ENCODE data around the gene ARHGAP6.
"Not testable (repeated sequence)": the region's sequence is repeated elsewhere in the genome, so short reads cannot be mapped to it uniquely, and the experiment has no call there.

ARHGAP6 gene

DNA sequence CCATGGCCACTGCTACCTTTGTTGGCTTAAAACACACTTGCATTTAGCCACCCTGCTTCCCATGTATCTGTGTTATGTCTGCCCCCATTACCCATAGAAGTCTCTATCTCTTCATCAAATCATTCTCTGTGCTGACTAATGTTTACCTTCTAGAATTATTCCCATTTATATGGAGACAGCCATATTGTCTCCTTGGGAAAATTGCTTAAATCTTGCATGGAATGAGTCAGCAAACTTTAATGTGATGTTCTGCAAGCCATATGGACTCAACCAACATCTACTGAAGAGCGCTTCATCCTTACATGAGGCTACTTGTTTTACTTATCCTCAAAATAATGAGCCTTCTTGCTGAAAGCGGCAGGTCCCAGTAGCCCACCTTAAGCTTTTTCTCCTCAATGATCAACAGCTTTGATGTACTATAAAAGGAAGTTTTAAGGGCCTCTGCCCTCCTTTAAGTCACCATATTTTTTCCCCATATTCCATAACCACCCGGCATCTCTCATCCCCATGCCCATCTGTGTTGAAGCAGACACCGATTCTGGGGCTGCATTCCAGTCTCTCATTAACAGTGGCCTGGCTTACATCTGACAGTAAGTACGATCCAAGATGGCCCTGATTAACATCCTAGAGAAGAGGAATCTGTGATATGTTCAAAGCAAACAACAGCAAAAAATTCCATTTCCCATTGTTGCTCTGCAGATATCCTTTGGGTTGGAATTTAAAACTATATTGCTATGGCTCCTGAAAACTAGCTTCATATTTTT is 130.4 kb downstream of the ARHGAP6 start:
- H3K4me1 ChIP-seq (ENCODE audit: control insufficient read depth in 5 of 5, insufficient read depth in 5 of 5, low read length in 5 of 5): no peaks in the 10 kb centered on the region
- H3K9ac ChIP-seq (ENCODE audit: low read length in 5 of 5): no peak overlapping the region
- H3K27me3 ChIP-seq (ENCODE audit: control insufficient read depth in 5 of 5, insufficient read depth in 4 of 5, low read length in 5 of 5): peaks cover 0 to 5% (median 0%) of the 10 kb centered on the region in 5 donors
- H3K27ac ChIP-seq (ENCODE audit: low read depth, low read length): no peak overlapping the region
- no peaks in the 10 kb centered on the region for H3K36me3 ChIP-seq (ENCODE audit: control insufficient read depth in 5 of 5, insufficient read depth in 5 of 5, low read length in 5 of 5)
- H3K9me3 ChIP-seq (ENCODE audit: control insufficient read depth in 5 of 5, low read length in 5 of 5): no peaks in the 10 kb centered on the region
- no peak overlapping the region for H3K4me3 ChIP-seq (ENCODE audit: low read depth in 1 of 5, low read length in 5 of 5)

DNA sequence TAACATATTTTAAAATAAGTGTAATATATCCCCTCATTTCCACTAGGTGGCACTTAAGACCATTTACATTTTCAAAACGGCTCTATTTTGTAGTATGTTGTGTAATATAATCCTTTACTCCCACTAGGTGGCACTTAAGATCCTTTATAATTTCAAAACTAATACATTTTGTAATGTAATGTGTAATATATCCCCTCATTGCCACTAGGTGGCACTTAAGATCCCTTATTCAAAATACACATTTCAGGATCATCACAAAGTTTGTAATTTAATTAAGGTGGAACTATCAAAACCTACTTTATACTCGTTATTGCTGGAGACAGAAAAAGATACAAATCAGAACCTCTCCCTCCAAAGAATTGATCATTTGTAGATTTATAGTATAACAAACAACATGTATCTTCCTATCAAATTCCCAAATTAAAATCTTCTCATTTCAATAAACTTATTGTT is 132.5 kb downstream of the ARHGAP6 start:
- no peaks in the 10 kb centered on the region for H3K4me1 ChIP-seq (ENCODE audit: control insufficient read depth in 5 of 5, insufficient read depth in 5 of 5, low read length in 5 of 5)

DNA sequence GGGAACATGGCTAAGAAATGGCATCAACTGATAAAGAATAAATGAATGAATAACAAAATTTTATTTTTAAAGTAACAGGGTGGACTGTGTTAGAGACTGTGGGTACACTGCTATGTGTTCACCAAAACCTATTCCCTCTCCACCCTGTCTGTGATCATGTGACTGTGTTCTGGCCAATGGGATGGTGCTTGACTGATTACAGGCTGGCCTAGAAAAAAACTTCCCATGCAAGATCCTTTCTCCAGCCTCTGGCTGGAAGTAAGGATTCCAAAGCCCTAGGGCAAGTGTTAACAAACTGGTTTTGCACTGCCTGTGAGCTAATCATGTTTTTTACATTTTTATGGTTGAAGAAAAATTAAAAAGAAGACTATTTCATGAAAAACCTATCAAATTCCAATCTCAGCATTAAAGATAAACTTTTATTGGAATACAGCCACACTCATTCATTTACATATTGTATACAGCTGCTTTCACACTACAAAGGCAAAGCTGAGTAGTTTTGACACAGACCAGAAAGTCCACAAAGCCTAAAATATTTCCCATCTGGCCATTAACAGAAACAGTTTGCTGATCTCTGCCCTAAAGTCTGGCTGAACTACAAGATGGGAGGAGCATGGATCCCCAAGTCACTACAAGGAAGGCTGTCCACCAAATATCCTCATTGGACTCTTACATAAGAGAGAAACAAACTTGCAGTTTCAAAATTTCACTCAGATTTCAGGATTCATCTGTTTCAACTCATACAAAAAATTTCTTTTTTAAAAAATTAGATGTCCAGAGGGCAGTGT is 133.2 kb downstream of the ARHGAP6 start:
- Histone ChIP-seq H3K36me3 (ENCODE audit: control insufficient read depth in 5 of 5, insufficient read depth in 5 of 5, low read length in 5 of 5) (no peaks in the 10 kb centered on the region), H3K4me1 (ENCODE audit: control insufficient read depth in 5 of 5, insufficient read depth in 5 of 5, low read length in 5 of 5) (no peaks in the 10 kb centered on the region), H3K9me3 (ENCODE audit: control insufficient read depth in 5 of 5, low read length in 5 of 5) (no peaks in the 10 kb centered on the region), H3K27me3 (ENCODE audit: control insufficient read depth in 5 of 5, insufficient read depth in 4 of 5, low read length in 5 of 5) (peaks cover 0 to 5% (median 2%) of the 10 kb centered on the region in 5 donors), H3K9ac (ENCODE audit: low read length in 5 of 5) (no peak overlapping the region), H3K4me3 (ENCODE audit: low read depth in 1 of 5, low read length in 5 of 5) (no peak overlapping the region), H3K27ac (ENCODE audit: low read depth, low read length) (no peak overlapping the region)

More for the DNA sequence above, 132.5 kb downstream of the ARHGAP6 start:
- Histone ChIP-seq H3K36me3 (ENCODE audit: control insufficient read depth in 5 of 5, insufficient read depth in 5 of 5, low read length in 5 of 5) (no peaks in the 10 kb centered on the region), H3K9ac (ENCODE audit: low read length in 5 of 5) (no peak overlapping the region), H3K9me3 (ENCODE audit: control insufficient read depth in 5 of 5, low read length in 5 of 5) (no peaks in the 10 kb centered on the region), H3K4me3 (ENCODE audit: low read depth in 1 of 5, low read length in 5 of 5) (no peak overlapping the region), H3K27me3 (ENCODE audit: control insufficient read depth in 5 of 5, insufficient read depth in 4 of 5, low read length in 5 of 5) (peaks cover 0 to 5% (median 2%) of the 10 kb centered on the region in 5 donors), H3K27ac (ENCODE audit: low read depth, low read length) (no peak overlapping the region)

DNA sequence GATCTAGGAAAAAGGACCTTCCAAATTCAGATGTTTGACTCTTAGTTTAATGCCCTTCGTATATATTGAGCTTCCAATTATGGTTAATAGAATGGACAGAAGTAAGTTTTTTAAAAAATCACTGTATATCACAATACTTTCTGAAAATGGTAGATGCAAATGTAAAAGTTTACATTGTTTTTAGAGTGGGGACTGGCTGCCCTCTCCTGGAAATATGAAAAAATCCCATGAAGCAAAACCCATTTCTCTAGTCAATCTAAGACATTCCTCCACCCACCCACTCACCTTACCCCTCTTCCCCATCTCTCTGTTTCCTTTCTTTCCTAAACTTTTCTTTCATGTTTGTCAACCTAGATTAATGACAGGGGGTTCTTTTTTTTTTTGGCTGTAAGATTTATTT is 134.5 kb downstream of the ARHGAP6 start:
- Histone ChIP-seq H3K36me3 (ENCODE audit: control insufficient read depth in 5 of 5, insufficient read depth in 5 of 5, low read length in 5 of 5) (no peaks in the 10 kb centered on the region), H3K9ac (ENCODE audit: low read length in 5 of 5) (no peak overlapping the region), H3K4me1 (ENCODE audit: control insufficient read depth in 5 of 5, insufficient read depth in 5 of 5, low read length in 5 of 5) (no peaks in the 10 kb centered on the region), H3K27me3 (ENCODE audit: control insufficient read depth in 5 of 5, insufficient read depth in 4 of 5, low read length in 5 of 5) (peaks cover 0 to 4% (median 2%) of the 10 kb centered on the region in 5 donors), H3K9me3 (ENCODE audit: control insufficient read depth in 5 of 5, low read length in 5 of 5) (no peaks in the 10 kb centered on the region), H3K4me3 (ENCODE audit: low read depth in 1 of 5, low read length in 5 of 5) (no peak overlapping the region), H3K27ac (ENCODE audit: low read depth, low read length) (no peak overlapping the region)

DNA sequence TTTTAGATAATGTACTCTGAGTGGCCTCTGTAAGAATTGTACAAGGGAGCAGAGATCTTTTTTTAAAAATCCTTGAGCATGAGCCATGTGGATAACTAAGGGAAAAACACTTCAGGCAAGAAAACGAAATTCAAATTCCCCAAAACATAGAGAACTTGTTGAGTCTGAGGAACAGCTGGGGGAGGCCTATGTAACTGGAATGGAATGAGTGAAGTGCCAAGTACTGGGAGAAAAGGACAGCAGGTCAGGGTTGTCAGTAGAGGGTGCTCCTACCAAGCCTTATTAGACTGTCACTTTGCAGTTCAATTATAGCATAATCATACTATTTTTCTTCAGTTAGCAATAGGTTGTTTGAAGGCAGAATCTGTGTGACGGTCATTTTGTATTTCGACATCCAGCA is 135.1 kb downstream of the ARHGAP6 start:
- Histone ChIP-seq H3K27me3 (ENCODE audit: control insufficient read depth in 5 of 5, insufficient read depth in 4 of 5, low read length in 5 of 5) (peaks cover 0 to 2% (median 0%) of the 10 kb centered on the region in 5 donors), H3K9me3 (ENCODE audit: control insufficient read depth in 5 of 5, low read length in 5 of 5) (no peaks in the 10 kb centered on the region), H3K9ac (ENCODE audit: low read length in 5 of 5) (no peak overlapping the region), H3K27ac (ENCODE audit: low read depth, low read length) (no peak overlapping the region), H3K4me1 (ENCODE audit: control insufficient read depth in 5 of 5, insufficient read depth in 5 of 5, low read length in 5 of 5) (no peaks in the 10 kb centered on the region), H3K4me3 (ENCODE audit: low read depth in 1 of 5, low read length in 5 of 5) (no peak overlapping the region), H3K36me3 (ENCODE audit: control insufficient read depth in 5 of 5, insufficient read depth in 5 of 5, low read length in 5 of 5) (no peaks in the 10 kb centered on the region)

DNA sequence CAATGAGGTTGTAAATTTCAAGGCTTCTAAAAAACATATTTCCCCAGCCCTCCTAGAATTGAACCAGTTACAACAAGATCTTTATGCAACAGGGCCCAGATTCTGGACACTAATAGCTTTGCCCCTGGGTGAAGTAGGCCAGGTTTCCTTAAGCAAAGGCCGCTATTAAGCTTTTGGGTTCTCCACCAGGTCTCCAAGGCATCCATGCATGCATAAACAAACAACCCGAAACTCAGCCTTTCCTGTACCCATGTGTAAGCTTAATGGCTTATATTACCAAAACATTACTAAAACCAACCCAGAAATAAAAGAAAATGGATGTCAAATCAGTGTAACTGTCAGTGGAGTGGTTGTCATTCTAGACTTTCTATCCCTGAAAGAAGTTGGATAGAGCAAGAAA is 137.1 kb downstream of the ARHGAP6 start:
- H3K4me1 ChIP-seq (ENCODE audit: control insufficient read depth in 5 of 5, insufficient read depth in 5 of 5, low read length in 5 of 5): no peaks in the 10 kb centered on the region
- peaks cover 0 to 8% (median 2%) of the 10 kb centered on the region in 5 donors for H3K27me3 ChIP-seq (ENCODE audit: control insufficient read depth in 5 of 5, insufficient read depth in 4 of 5, low read length in 5 of 5)
- no peak overlapping the region for H3K4me3 ChIP-seq (ENCODE audit: low read depth in 1 of 5, low read length in 5 of 5)
- H3K9ac ChIP-seq (ENCODE audit: low read length in 5 of 5): no peak overlapping the region
- no peaks in the 10 kb centered on the region for H3K36me3 ChIP-seq (ENCODE audit: control insufficient read depth in 5 of 5, insufficient read depth in 5 of 5, low read length in 5 of 5)
- no peaks in the 10 kb centered on the region for H3K9me3 ChIP-seq (ENCODE audit: control insufficient read depth in 5 of 5, low read length in 5 of 5)
- H3K27ac ChIP-seq (ENCODE audit: low read depth, low read length): no peak overlapping the region

DNA sequence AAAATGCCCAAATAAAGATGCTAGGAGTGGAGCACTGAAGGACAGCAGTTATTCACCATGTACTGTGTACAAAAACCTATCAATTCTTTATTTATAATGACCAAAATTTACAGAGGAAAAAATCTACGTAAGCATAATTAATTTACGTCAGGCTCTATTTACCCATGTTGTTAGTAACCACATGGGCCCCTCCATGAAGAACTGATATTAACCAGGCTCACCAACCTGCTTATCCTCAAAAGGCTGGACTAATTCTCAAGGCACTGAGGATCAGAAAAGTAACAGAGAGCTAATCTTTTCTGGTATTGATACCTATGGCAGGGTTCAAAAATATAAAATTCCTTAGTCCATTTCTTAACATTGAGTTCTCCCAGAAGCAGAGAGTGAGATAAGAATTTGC is 140.0 kb downstream of the ARHGAP6 start:
- no peaks in the 10 kb centered on the region for H3K9me3 ChIP-seq (ENCODE audit: control insufficient read depth in 5 of 5, low read length in 5 of 5)
- no peak overlapping the region for H3K27ac ChIP-seq (ENCODE audit: low read depth, low read length)
- no peak overlapping the region for H3K4me3 ChIP-seq (ENCODE audit: low read depth in 1 of 5, low read length in 5 of 5)
- H3K36me3 ChIP-seq (ENCODE audit: control insufficient read depth in 5 of 5, insufficient read depth in 5 of 5, low read length in 5 of 5): no peaks in the 10 kb centered on the region
- H3K27me3 ChIP-seq (ENCODE audit: control insufficient read depth in 5 of 5, insufficient read depth in 4 of 5, low read length in 5 of 5): peaks cover 0 to 8% (median 2%) of the 10 kb centered on the region in 5 donors
- H3K9ac ChIP-seq (ENCODE audit: low read length in 5 of 5): no peak overlapping the region
- no peaks in the 10 kb centered on the region for H3K4me1 ChIP-seq (ENCODE audit: control insufficient read depth in 5 of 5, insufficient read depth in 5 of 5, low read length in 5 of 5)

DNA sequence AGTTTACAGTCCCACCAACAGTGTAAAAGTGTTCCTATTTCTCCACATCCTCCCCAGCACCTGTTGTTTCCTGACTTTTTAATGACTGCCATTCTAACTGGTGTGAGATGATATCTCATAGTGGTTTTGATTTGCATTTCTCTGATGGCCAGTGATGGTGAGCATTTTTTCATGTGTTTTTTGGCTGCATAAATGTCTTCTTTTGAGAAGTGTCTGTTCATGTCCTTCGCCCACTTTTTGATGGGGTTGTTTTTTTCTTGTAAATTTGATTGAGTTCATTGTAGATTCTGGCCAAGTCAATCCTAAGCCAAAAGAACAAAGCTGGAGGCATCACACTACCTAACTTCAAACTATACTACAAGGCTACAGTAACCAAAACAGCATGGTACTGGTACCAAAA is 146.5 kb downstream of the ARHGAP6 start:
- not testable (repeated sequence) for H3K27ac ChIP-seq (ENCODE audit: low read depth, low read length); H3K4me3 ChIP-seq (ENCODE audit: low read depth in 1 of 5, low read length in 5 of 5); H3K27me3 ChIP-seq (ENCODE audit: control insufficient read depth in 5 of 5, insufficient read depth in 4 of 5, low read length in 5 of 5); H3K36me3 ChIP-seq (ENCODE audit: control insufficient read depth in 5 of 5, insufficient read depth in 5 of 5, low read length in 5 of 5); H3K9ac ChIP-seq (ENCODE audit: low read length in 5 of 5); H3K9me3 ChIP-seq (ENCODE audit: control insufficient read depth in 5 of 5, low read length in 5 of 5); H3K4me1 ChIP-seq (ENCODE audit: control insufficient read depth in 5 of 5, insufficient read depth in 5 of 5, low read length in 5 of 5)

DNA sequence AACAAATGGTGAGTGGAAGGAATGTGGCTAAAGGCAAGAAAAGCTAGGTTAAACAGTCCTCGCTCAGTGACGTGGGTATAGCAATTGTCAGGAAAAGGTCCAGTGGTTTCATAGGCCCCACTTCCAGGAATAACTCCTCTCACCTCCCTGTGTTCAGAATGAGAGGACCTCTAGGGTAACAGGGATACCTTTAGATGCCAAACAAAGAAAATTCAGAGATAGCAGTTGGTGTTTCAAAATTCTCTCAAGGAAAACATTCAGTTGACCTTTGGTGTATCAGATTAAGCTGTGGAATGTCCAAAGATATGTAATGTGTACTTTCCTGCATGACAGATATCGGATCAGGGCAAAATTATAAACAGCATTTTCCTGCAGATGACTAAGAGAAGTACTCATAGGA is 155.9 kb downstream of the ARHGAP6 start:
- no peak overlapping the region for H3K27ac ChIP-seq (ENCODE audit: low read depth, low read length)
- H3K4me1 ChIP-seq (ENCODE audit: control insufficient read depth in 5 of 5, insufficient read depth in 5 of 5, low read length in 5 of 5): no peaks in the 10 kb centered on the region
- no peak overlapping the region for H3K4me3 ChIP-seq (ENCODE audit: low read depth in 1 of 5, low read length in 5 of 5)
- peaks cover 0 to 2% (median 0%) of the 10 kb centered on the region in 5 donors for H3K9me3 ChIP-seq (ENCODE audit: control insufficient read depth in 5 of 5, low read length in 5 of 5)
- no peaks in the 10 kb centered on the region for H3K36me3 ChIP-seq (ENCODE audit: control insufficient read depth in 5 of 5, insufficient read depth in 5 of 5, low read length in 5 of 5)
- H3K9ac ChIP-seq (ENCODE audit: low read length in 5 of 5): no peak overlapping the region
- H3K27me3 ChIP-seq (ENCODE audit: control insufficient read depth in 5 of 5, insufficient read depth in 4 of 5, low read length in 5 of 5): peaks cover 0 to 5% (median 0%) of the 10 kb centered on the region in 5 donors

DNA sequence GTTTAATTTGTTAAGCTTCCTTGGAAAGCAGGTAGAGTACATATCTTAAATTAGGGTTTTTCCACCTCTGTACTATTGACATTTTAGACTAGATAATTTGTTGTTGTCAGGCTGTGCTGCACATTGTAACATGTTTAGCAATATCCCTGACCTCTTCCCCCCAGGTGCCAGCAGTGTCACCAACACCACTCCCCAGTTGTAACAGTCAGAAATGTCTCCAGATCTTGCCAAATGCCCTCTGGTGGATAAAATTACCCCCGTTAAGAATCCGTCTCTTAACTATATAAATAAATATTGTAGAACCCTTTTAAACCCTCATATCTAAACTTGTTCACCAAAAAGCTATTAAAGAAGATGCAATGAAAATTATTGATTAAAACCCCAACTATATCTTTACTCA is 161.5 kb downstream of the ARHGAP6 start:
- H3K9me3 ChIP-seq (ENCODE audit: control insufficient read depth in 5 of 5, low read length in 5 of 5): peaks cover 0 to 2% (median 0%) of the 10 kb centered on the region in 5 donors
- H3K4me3 ChIP-seq (ENCODE audit: low read depth in 1 of 5, low read length in 5 of 5): no peak overlapping the region
- H3K27ac ChIP-seq (ENCODE audit: low read depth, low read length): no peak overlapping the region
- peaks cover 0 to 5% (median 0%) of the 10 kb centered on the region in 5 donors for H3K27me3 ChIP-seq (ENCODE audit: control insufficient read depth in 5 of 5, insufficient read depth in 4 of 5, low read length in 5 of 5)
- H3K9ac ChIP-seq (ENCODE audit: low read length in 5 of 5): no peak overlapping the region
- H3K4me1 ChIP-seq (ENCODE audit: control insufficient read depth in 5 of 5, insufficient read depth in 5 of 5, low read length in 5 of 5): no peaks in the 10 kb centered on the region
- H3K36me3 ChIP-seq (ENCODE audit: control insufficient read depth in 5 of 5, insufficient read depth in 5 of 5, low read length in 5 of 5): no peaks in the 10 kb centered on the region
